Diencephalon (tissue), 1 donor: ENCODE results near the gene SF3A2. TPM values are rescaled to one million over a fixed set of nuclear protein-coding genes. Genes with fewer than 3 reads are reported as not detected.

Experiments
- small RNA-seq: library from RNA; depleted of rRNA; stranded (forward); fragments of <200 nt; gene quantifications from one replicate; pipeline ENCODE3, GENCODE V24; 2014
- total RNA-seq: library from RNA; depleted of rRNA; stranded (reverse); fragments of >200 nt; gene quantifications from one replicate; pipeline ENCODE4 v1.2.3, GENCODE V29; 2014

SF3A2 gene
- 26.1 TPM for total RNA-seq

GRCh38 chr19:2236314-2237050 is at the start of gene SF3A2, which contains the start of gene PLEKHJ1:
Gene SF3A2, plus strand, starts transcription at chr19:2236824. Its CDS starts 6,595 bp downstream, at chr19:2243419.
Gene PLEKHJ1, minus strand, starts transcription at chr19:2236329. Its CDS starts 81 bp downstream, at chr19:2236248.

DNA sequence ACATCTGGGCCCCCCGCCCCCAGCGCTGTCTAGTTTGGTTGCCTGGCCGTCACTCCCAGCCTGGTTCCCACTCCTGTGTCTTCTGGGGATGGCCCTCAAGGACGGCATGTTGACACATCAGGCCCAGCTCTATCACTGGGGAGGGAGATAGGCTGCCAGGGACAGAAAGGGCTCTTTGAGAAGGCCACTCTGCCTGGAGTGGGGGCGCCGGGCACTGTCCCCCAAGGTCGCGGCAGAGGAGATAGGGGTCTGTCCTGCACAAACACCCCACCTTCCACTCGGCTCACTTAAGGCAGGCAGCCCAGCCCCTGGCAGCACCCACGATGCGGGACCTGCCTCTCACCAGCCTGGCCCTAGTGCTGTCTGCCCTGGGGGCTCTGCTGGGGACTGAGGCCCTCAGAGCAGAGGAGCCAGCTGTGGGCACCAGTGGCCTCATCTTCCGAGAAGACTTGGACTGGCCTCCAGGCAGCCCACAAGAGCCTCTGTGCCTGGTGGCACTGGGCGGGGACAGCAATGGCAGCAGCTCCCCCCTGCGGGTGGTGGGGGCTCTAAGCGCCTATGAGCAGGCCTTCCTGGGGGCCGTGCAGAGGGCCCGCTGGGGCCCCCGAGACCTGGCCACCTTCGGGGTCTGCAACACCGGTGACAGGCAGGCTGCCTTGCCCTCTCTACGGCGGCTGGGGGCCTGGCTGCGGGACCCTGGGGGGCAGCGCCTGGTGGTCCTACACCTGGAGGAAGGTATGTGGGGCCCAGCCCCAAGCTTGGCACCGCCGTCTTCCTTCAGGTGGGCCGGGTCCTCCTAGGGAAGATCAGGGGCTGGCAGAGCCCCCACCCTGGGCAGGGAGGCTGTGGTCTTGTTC is 12.6 kb downstream of the SF3A2 start, which contains the start of gene AMH:
Gene AMH, plus strand, starts transcription at position 314 of the 857 bp plus-strand sequence. Its CDS starts 10 bp downstream, at position 324.

DNA sequence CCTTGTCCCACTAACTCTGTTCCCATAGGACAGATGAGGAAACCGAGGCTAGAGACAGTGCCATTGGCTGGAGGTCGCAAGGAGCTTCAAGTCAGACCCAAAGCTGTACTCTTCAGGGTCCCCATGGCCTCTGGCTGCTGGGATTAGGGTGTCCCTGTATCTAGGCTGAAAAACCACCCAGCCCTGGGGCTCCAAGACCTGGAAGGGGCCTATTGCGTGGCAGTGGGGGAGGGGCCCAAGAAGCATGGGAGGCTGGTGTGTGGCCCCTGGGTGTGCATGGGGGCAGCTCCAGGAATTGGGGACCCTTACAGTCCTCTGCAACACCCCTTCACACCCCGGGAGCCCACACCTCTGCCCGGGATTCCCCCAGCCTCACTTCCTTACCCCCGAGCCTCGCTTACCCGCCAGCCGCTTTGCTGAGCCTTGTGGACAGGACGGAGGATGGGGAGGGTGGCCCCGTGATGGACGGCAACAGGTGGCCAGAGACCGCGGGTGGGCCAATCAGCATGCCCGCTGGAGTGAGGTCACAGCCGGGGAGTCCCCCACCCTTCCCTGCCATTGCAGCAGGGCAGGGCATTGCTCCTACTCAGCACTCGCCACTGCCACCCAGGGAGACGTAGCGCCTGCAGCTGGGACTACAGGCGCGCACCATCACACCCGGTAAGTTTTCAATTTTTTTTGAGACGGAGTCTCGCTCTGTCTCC is 19.5 kb downstream of the SF3A2 start, which contains the start of gene JSRP1:
Gene JSRP1, minus strand, starts transcription at position 436 of the 704 bp plus-strand sequence. CDS start 1,103 bp downstream, outside the sequence.

DNA sequence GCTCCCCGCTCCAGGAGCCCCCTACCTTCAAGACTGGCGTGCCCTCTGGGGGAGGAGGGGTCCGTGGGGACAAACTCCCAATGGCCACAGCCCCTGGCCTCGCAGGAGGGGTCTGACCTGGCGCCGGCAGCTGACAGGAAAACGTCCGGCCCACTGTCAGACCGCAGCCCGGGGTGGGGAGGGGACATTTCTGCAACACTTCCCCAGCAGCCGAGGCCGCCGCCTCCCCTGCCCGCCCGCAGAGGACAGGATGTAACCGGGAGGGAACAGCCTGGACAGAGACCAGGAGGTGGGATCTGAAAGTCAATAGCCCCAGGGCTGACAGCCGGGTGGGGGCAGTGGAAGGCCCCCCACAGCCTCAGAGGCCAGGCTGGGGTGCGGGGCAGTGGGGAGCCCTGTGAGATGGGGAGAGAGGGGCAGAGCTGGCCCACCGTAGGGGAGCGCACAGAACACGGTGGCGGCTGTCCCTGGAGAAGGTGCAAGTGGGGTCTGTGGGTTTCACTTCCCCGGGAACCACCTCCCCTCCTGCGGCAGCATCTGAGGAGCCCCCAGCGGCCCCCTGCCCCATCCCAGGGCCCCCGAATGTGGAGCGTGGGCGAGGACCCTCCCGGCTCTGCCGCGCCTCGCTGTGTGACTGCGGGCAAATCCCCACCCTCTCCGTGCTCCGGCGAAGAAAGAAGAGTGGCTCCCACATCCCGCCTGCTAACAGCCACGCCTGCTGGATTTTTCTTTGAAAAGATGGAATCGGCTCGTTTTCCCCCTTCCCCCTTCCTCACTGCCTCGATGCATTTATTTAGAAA is 45.6 kb downstream of the SF3A2 start, which contains the start of gene PEAK3:
Gene PEAK3, minus strand, starts transcription at position 114 of the 800 bp plus-strand sequence. CDS start 1,244 bp downstream, outside the sequence.

Small RNA genes lying within 50 kb of the gene (small RNA-seq; reads per million reads assigned to genes)
- gene MIR1227, result not detected

Other genes with a start within 250 kb of the SF3A2 start
- 59.3 TPM for gene BTBD2, start 221.1 kb upstream of the SF3A2 start, total RNA-seq
- 20.8 TPM for gene MKNK2, start 185.6 kb upstream of the SF3A2 start, total RNA-seq
- gene MOB3A, start 140.5 kb upstream of the SF3A2 start, total RNA-seq, result 15.5 TPM
- gene IZUMO4, start 139.9 kb upstream of the SF3A2 start, total RNA-seq, result 8.5 TPM
- gene AP3D1, start 85.3 kb upstream of the SF3A2 start, total RNA-seq, result 78.4 TPM
- 7.6 TPM for gene DOT1L, start 72.9 kb upstream of the SF3A2 start, total RNA-seq
- 49.8 TPM for gene PLEKHJ1, start 495 bp upstream of the SF3A2 start, total RNA-seq
- 1.8 TPM for gene AMH, start 12.5 kb downstream of the SF3A2 start, total RNA-seq
- gene JSRP1, start 19.6 kb downstream of the SF3A2 start, total RNA-seq, result not detected
- gene PEAK3, start 45.4 kb downstream of the SF3A2 start, total RNA-seq, result not detected
- gene LINGO3, start 71.3 kb downstream of the SF3A2 start, total RNA-seq, result 5.8 TPM
- 84.0 TPM for gene LSM7, start 91.8 kb downstream of the SF3A2 start, total RNA-seq
- gene SPPL2B, start 91.9 kb downstream of the SF3A2 start, total RNA-seq, result 29.3 TPM
- gene TMPRSS9, start 123.4 kb downstream of the SF3A2 start, total RNA-seq, result 0.23 TPM
- 23.1 TPM for gene TIMM13, start 190.8 kb downstream of the SF3A2 start, total RNA-seq
- gene LMNB2, start 220.1 kb downstream of the SF3A2 start, total RNA-seq, result 45.0 TPM
- 5.5 TPM for gene GADD45B, start 239.3 kb downstream of the SF3A2 start, total RNA-seq